K562 (cell line): Measurements from ENCODE around the gene FGF21. TPM values are rescaled to one million over a fixed set of nuclear protein-coding genes. Genes with fewer than 3 reads are reported as not detected.
A peak's percentile ranks its signal among the peaks of the same experiment; 100 is the strongest.

Experiments used
- CUX1 ChIP-seq: fragments of 200-800 bp; sonication (Bioruptor generic); IDR thresholded peaks from 2 replicates; pipeline ENCODE4 v1.6.1; 2016; ENCODE audit warnings: missing genetic modification characterization, missing compliant biosample characterization
- FOXM1 ChIP-seq, 2 experiments: fragments of 450-650 bp in 1 of 2; sonication (generic) in 1 of 2; formaldehyde crosslinking in 1 of 2; IDR thresholded peaks; 2 replicates each; pipeline versions ENCODE4 v1.6.1 to v1.9.0; 2017 to 2022; ENCODE audit warnings: low read depth in 2 of 2, mild to moderate bottlenecking in 2 of 2, missing genetic modification reagents in 1 of 2, moderate library complexity in 1 of 2
- FOXP1 ChIP-seq: sonication (generic); formaldehyde crosslinking; IDR thresholded peaks from 2 replicates; pipeline ENCODE4 v1.8.0; 2022; ENCODE audit warnings: mild to moderate bottlenecking, missing genetic modification reagents
- KDM5B ChIP-seq: fragments of 200-600 bp; sonication (generic); IDR thresholded peaks from 2 replicates; pipeline ENCODE4 v1.6.1; 2012; ENCODE audit warnings: low read depth, mild to moderate bottlenecking, moderate library complexity, low read length, control low read depth, inconsistent platforms; ENCODE audit not compliant: insufficient replicate concordance
- MCM7 ChIP-seq, 2 experiments: fragments of 450-650 bp; IDR thresholded peaks; 2 replicates each; pipeline ENCODE4 v1.6.1; 2016 to 2018
- MTA1 ChIP-seq: fragments of 450-650 bp; IDR thresholded peaks from 2 replicates; pipeline ENCODE4 v1.6.1; 2017; ENCODE audit warnings: borderline replicate concordance
- MYNN ChIP-seq, 2 experiments: sonication (generic); formaldehyde crosslinking in 1 of 2; IDR thresholded peaks; 2 replicates each; pipeline versions ENCODE4 v1.5.0 to v1.6.1; 2016 to 2020; ENCODE audit warnings: antibody characterized with exemption in 1 of 2, missing genetic modification reagents in 1 of 2
- PCBP1 ChIP-seq: fragments of 200-400 bp; formaldehyde crosslinking; IDR thresholded peaks from 2 replicates; pipeline ENCODE4 v1.6.1; 2018; ENCODE audit warnings: mild to moderate bottlenecking, low read depth, low read length; ENCODE audit not compliant: poor library complexity, severe bottlenecking
- POLR2A ChIP-seq: fragments of 450-650 bp; conservative IDR thresholded peaks from 2 replicates; pipeline ENCODE4 v1.6.1; 2016
- RBM25 ChIP-seq: fragments of 200-400 bp; formaldehyde crosslinking; IDR thresholded peaks from 2 replicates; pipeline ENCODE4 v1.6.1; 2018; ENCODE audit warnings: low read length, low read depth, moderate library complexity; ENCODE audit not compliant: severe bottlenecking
- SIN3B ChIP-seq: fragments of 450-650 bp; IDR thresholded peaks from 2 replicates; pipeline ENCODE4 v1.6.1; 2017; ENCODE audit warnings: low read depth, mild to moderate bottlenecking, moderate library complexity
- ZBTB26 ChIP-seq: fragments of 450-650 bp; formaldehyde crosslinking; IDR thresholded peaks from 2 replicates; pipeline ENCODE4 v1.4.0; 2022; ENCODE audit warnings: missing genetic modification characterization
- ZBTB7A ChIP-seq: IDR thresholded peaks from 2 replicates; pipeline ENCODE4 v1.6.1; 2011; ENCODE audit warnings: low read depth, mild to moderate bottlenecking, low read length, moderate library complexity, borderline replicate concordance; ENCODE audit not compliant: control insufficient read depth
- ZNF280A ChIP-seq: fragments of 450-650 bp; IDR thresholded peaks from 2 replicates; pipeline ENCODE4 v1.6.1; 2018; ENCODE audit warnings: mild to moderate bottlenecking, low read depth; ENCODE audit not compliant: partially characterized antibody
- ZNF395 ChIP-seq: fragments of 200-800 bp; sonication (Bioruptor generic); IDR thresholded peaks from 2 replicates; pipeline ENCODE4 v1.6.1; 2017; ENCODE audit warnings: missing genetic modification characterization, missing compliant biosample characterization
- ZNF507 ChIP-seq: conservative IDR thresholded peaks from 2 replicates; pipeline ENCODE4 v1.6.1; 2017; ENCODE audit warnings: missing genetic modification characterization, missing compliant biosample characterization
- ZNF668 ChIP-seq: fragments of 250-450 bp; sonication (Bioruptor Pico); IDR thresholded peaks from 2 replicates; pipeline ENCODE4 v1.8.0; 2022; ENCODE audit warnings: mild to moderate bottlenecking, inconsistent platforms
- ZNF79 ChIP-seq: fragments of 250-450 bp; sonication (Bioruptor Pico); IDR thresholded peaks from 2 replicates; pipeline ENCODE4 v1.4.0; 2020; ENCODE audit warnings: low read depth, mild to moderate bottlenecking, moderate library complexity
- polyA plus RNA-seq, 8 experiments: library from polyadenylated mRNA; depleted of rRNA in 4 of 8; stranded (reverse) in 5 of 8; unstranded in 3 of 8; fragments of >200 nt; fragmentation: Nextera tagmentation in 2 of 8; fragmentation: Illumina TruSeq in 1 of 8; extraction: Ambion mirVana in 2 of 8; extraction: Trizol in 1 of 8; gene quantifications; 2 replicates each; pipeline versions ENCODE4 v1.2.1 to v1.2.3, GENCODE V29; 2011 to 2014; ENCODE audit warnings: inconsistent platforms in 1 of 8, missing spikeins in 1 of 8
- total RNA-seq, 7 experiments: library from RNA; depleted of rRNA in 6 of 7; stranded (reverse); fragments of >200 nt in 6 of 7; fragmentation: Illumina TruSeq in 2 of 7; extraction: Trizol in 2 of 7; gene quantifications; 2 replicates each; pipeline versions ENCODE4 v1.2.1 to v1.2.3, GENCODE V29; 2011 to 2021; ENCODE audit warnings: low replicate concordance in 1 of 7

FGF21 gene
- total and polyA plus RNA-seq, 9 of the 15 experiments (the other 6 are each of a cell fraction or from before 2014, with no cell fraction given), result 0.04 to 0.77 (median 0.09) TPM; not detected in 6

GRCh38 chr19:48795055-48795684 lies 39.8 kb downstream of the FGF21 start (continued):
- TF ChIP-seq CUX1 (CRISPR knock-in tag) (peak; percentile 86), FOXP1 (CRISPR knock-in tag) (peak; percentile 77), RBM25 (no peak), MCM7 (IDR thresholded peaks at IDR 0.05) (no peak), FOXM1 (IDR thresholded peaks at IDR 0.05; ENCODE audit: low read depth) (no peak), FOXM1 (CRISPR knock-in tag; IDR thresholded peaks at IDR 0.05; ENCODE audit: low read depth) (no peak), ZBTB26 (CRISPR knock-in tag) (no peak), ZNF395 (peak; percentile 98), ZBTB7A (peak; percentile 95), POLR2A (peak; percentile 60), ZNF668 (0 out of 2 replicates have a peak, but pooled peaks have one; percentile 50), ZNF79 (CRISPR knock-in tag) (no peak), ZNF280A (no peak), PCBP1 (no peak), ZNF507 (no peak), MYNN (IDR thresholded peaks at IDR 0.05) (peak; percentile 67; the same call in 1 of the 2 replicates), MYNN (CRISPR knock-in tag; IDR thresholded peaks at IDR 0.05) (no peak), SIN3B (no peak; the same call in 1 of the 2 replicates), KDM5B (no peak), MTA1 (peak; percentile 90)
